Measurements from ENCODE around the gene CYTH4.

DNA sequence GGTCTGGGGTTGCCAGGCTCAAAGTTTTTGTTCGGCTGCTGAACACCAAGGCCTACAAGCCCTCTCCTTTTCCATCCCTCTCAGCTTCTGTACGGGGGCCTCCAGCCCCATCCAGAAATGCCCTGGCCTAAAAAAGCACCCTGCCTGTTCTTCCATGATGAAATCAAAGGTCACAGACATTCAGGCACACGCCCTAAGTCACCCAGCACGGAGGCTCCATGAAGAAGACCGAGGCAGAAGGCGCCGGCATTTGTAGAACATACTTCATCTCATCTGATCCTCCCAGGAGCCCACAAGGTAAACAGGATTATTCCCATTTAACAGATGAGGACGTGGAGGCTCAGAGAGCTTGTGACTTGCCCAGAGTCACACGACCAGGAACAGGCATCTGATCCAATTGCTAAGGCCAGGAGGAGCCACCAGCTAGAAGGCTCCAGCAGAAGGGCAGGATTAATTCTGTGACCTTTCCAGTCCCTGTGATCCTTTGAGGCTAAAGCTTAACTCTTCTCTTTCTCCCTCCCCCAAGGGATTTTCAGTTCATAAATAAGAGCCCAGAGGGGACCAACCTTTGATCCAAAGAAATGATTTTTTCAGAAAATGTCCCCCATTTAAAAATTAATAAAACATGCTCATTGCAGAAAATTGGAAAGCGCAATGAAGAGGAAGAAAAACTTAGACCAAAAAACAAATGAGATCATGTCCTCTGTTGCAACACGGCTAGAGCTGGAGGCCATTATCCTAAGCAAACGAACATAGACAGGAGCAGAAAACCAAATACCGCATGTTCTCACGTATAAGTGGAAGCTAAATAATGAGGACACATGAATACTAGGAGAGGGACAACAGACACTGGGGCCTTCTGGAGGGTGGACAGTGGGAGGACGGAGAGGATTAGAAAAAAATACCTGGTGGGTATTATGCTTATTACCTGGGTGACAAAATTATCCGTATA, 38.7 kb downstream of the CYTH4 start:
- no peak for TF ChIP-seq POLR2A (IDR thresholded peaks at IDR 0.05; ENCODE audit: low read length)
- no peak for TF ChIP-seq GATA1 (IDR thresholded peaks at IDR 0.05; ENCODE audit: low read depth, low read length)

All from erythroblast (primary cell).